T-helper 17 cell (primary cell): ENCODE results near the gene PHACTR2. TPM values are rescaled to one million over a fixed set of nuclear protein-coding genes. Genes with fewer than 3 reads are reported as not detected.
"Not testable (repeated sequence)": the region's sequence is repeated elsewhere in the genome, so short reads cannot be mapped to it uniquely, and the experiment has no call there.

Source experiments
- ATAC-seq: fragments of 150-1000 bp; cut with Tn5 transposase; 2 replicates; pipeline ENCODE4 v1.10.0; 2021; ENCODE audit warnings: mild to moderate bottlenecking, moderate library complexity
- DNase-seq, 3 donors: peaks; one replicate each; pipeline versions ENCODE4 v3.0.0 to v3.0.0-alpha.2; 2020 to 2021
- H3K9me3 ChIP-seq: one replicate; pipeline ENCODE4 v1.7.0; 2013; ENCODE audit warnings: low read length, mild to moderate bottlenecking; ENCODE audit not compliant: control insufficient read depth, poor library complexity, severe bottlenecking
- H3K27ac Mint-ChIP-seq: one replicate; pipeline ENCODE4 v1.8.0; 2022; ENCODE audit warnings: mild to moderate bottlenecking, moderate library complexity, mixed read lengths
- H3K27me3 Mint-ChIP-seq: one replicate; pipeline ENCODE4 v1.8.0; 2022; ENCODE audit warnings: mixed read lengths
- H3K36me3 Mint-ChIP-seq: one replicate; pipeline ENCODE4 v1.8.0; 2022; ENCODE audit warnings: low read depth, mixed read lengths
- H3K4me1 Mint-ChIP-seq: one replicate; pipeline ENCODE4 v1.8.0; 2022; ENCODE audit warnings: mild to moderate bottlenecking, mixed read lengths
- H3K4me3 Mint-ChIP-seq: one replicate; pipeline ENCODE4 v1.8.0; 2022; ENCODE audit warnings: mild to moderate bottlenecking, moderate library complexity, mixed read lengths
- total RNA-seq, 4 donors: library from RNA in 2 of 4; stranded (reverse) in 2 of 4; gene quantifications; one replicate each; pipeline ENCODE4 v1.2.3 and lab custom pipeline; 2022 to 2026

The PHACTR2 gene
- total RNA-seq, 2 donors from 2014 or later = 66.1 to 66.3 TPM

- DNase-seq (no peak), ATAC-seq (peak; percentile 51)
- H3K36me3 Mint-ChIP-seq = peaks cover 2% of the 10 kb centered on the region
- peaks cover 18% of the 10 kb centered on the region for H3K4me1 Mint-ChIP-seq
- H3K9me3 ChIP-seq = no peaks in the 10 kb centered on the region
- H3K27ac Mint-ChIP-seq = peak overlapping the region; percentile 97
- no peaks in the 10 kb centered on the region for H3K27me3 Mint-ChIP-seq
- peak overlapping the region; percentile 91 for H3K4me3 Mint-ChIP-seq
Observed at GRCh38 chr6:143842461-143842901, 164.7 kb downstream of the PHACTR2 start.

DNA sequence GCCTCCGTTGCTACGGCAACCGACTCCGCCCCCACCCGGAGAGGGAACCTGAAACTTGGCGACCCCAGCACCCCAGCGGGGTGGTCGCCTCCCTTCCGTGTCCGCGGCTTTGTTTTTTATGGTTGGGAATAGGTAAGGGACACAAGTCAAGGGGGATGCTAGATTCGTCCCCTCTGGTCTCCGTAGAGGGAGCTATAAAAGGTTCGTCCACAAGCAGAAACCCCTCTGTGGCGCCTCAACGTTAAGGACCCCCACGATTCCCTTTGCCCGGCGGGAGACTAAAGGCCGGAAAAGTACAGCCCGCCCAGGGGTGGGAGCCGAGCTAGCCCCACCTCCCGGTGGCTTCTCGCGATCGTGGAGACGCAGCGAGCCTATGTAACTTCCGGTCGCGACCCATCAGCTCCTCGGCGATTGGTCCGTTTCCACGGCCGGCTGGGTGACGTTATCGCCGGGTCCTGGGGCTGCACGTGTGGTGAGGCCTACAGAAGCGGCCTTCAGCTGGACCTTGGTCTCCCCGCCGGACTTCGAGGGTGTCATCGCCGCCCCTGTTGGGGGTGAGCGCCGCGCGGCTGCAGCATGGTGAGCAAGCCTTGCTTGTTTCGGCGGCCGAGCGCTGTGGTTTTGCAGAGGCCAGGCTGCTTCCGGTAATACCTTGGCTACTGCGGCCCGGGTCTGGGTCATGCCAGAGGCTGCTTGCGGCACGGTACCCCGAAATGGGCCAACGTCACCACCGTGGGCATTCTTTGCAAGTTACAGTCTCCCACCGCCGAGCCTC lies 165.3 kb downstream of the PHACTR2 start, which contains the start of gene LTV1:
Gene LTV1, plus strand, starts transcription at position 437 of the 775 bp plus-strand sequence. Its CDS starts 140 bp downstream, at position 577.
- Mint-ChIP-seq H3K4me1 (peaks cover 18% of the 10 kb centered on the region), H3K27me3 (no peaks in the 10 kb centered on the region), H3K27ac (peak within 1 kb of the TSS; percentile 97), H3K4me3 (peak within 1 kb of the TSS; percentile 91), H3K36me3 (peaks cover 2% of the 10 kb centered on the region)
- peak; percentile 84 to 86 (median 85) for DNase-seq
- no peaks in the 10 kb centered on the region for H3K9me3 ChIP-seq
- peak; percentile 99 for ATAC-seq

DNA sequence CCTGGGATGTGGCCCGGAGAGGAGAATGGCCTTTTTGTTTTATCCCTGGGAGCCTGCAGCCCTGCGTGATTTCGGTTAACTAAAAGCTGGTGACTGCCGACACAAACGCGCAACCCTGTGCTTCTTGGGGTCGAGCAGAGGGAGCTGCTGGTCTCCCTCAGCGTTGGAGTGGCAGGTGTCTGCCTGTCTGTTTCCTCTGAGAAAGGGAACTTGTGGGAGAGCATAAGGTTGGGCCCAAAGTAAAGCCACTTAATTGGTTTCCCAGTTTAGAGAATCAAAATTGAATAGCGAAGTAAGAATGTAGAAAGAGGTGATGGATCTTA lies 165.9 kb downstream of the PHACTR2 start:
- Mint-ChIP-seq H3K27me3 (no peaks in the 10 kb centered on the region), H3K4me3 (peak overlapping the region; percentile 91), H3K4me1 (peaks cover 22% of the 10 kb centered on the region), H3K27ac (peak overlapping the region; percentile 97), H3K36me3 (peaks cover 5% of the 10 kb centered on the region)
- ATAC-seq = peak; percentile 16
- no peak for DNase-seq
- H3K9me3 ChIP-seq = no peaks in the 10 kb centered on the region

DNA sequence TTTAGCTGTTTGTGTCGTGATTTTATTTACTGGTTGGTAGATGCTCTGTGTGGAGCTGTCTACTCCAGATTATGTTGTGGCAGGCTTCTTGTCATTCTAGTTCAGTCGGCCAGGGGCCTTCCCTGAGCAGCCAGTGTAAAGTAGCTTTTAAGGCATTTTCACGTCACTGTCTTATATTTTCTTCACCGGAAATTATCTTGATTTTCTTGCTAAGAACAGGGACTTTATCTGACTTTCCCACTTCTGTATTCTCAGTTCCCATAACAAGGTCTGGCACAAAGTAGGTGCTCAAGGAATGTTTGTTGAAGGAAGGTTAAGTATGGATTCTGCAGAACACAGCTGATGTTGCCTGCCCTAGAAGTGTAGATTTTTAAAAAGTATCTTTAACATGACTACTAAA lies 166.2 kb downstream of the PHACTR2 start:
- Mint-ChIP-seq H3K36me3 (peaks cover 5% of the 10 kb centered on the region), H3K27ac (peak overlapping the region; percentile 97), H3K4me1 (peaks cover 24% of the 10 kb centered on the region), H3K4me3 (peak overlapping the region; percentile 91), H3K27me3 (no peaks in the 10 kb centered on the region)
- DNase-seq = no peak
- H3K9me3 ChIP-seq = no peaks in the 10 kb centered on the region
- ATAC-seq = no peak

DNA sequence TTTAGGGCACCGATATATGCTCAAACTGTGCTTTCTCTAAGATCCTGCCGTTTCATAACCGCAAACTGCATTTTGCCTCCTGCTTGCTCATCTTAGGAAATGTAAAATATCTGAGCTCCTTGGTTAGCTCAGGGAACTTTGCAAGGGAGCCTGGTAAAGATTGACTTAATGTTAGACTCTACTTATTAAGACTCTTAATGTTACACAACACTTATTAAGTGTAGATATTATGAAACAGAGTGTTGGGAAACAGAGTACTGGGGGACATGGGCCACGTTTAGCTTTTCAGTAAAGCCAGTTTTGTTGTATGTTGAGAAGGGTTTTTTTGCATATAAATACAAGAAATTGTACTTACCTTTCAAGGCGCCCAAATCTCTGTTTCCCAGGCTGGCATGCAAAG lies 167.3 kb downstream of the PHACTR2 start:
- no peak overlapping the region for H3K4me3 Mint-ChIP-seq
- no peak overlapping the region for H3K27ac Mint-ChIP-seq
- ATAC-seq (no peak), DNase-seq (no peak)
- H3K36me3 Mint-ChIP-seq = peaks cover 8% of the 10 kb centered on the region
- no peaks in the 10 kb centered on the region for H3K9me3 ChIP-seq
- no peaks in the 10 kb centered on the region for H3K27me3 Mint-ChIP-seq
- H3K4me1 Mint-ChIP-seq = peaks cover 30% of the 10 kb centered on the region

GRCh38 chr6:143851706-143852105 lies 173.9 kb downstream of the PHACTR2 start:
- ATAC-seq, H3K9me3 ChIP-seq, H3K4me3 Mint-ChIP-seq, DNase-seq, H3K27ac Mint-ChIP-seq, H3K27me3 Mint-ChIP-seq: not testable (repeated sequence)
- Mint-ChIP-seq H3K36me3 (peaks cover 21% of the 10 kb centered on the region), H3K4me1 (peaks cover 17% of the 10 kb centered on the region)

DNA sequence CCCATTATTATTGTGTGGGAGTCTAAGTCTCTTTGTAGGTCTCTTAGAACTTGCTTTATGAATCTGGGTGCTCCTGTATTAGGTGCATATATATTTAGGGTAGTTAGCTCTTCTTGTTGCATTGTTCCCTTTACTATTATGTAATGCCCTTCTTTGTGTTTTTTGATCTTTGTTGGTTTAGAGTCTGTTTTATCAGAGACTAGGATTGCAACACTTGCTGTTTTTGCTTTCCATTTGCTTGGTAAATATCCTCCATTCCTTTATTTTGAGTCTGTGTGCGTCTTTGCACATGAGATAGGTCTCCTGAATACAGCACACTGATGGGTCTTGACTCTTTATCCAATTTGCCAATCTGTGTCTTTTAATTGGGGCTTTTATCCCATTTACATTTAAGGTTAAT lies 177.3 kb downstream of the PHACTR2 start:
- not testable (repeated sequence) for ATAC-seq, H3K4me1 Mint-ChIP-seq, H3K4me3 Mint-ChIP-seq, DNase-seq, H3K9me3 ChIP-seq, H3K27me3 Mint-ChIP-seq, H3K27ac Mint-ChIP-seq
- peaks cover 24% of the 10 kb centered on the region for H3K36me3 Mint-ChIP-seq

DNA sequence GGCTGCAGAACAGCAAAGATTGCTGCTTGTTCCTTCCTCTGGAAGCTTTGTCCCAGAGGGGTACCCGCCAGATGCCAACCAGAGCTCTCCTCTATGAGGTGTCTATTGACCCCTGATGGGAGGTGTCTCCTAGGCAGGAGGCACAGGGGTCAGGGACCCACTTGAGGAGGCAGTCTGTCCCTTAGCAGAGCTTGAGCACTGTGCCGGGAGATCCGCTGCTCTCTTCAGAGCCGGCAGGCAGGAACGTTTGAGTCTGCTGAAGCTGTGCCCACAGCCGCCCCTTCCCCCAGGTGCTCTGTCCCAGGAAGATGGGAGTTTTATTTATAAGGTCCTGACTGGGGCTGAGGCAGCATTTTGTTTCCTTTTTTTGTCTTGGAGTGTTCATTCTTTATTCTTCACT lies 179.0 kb downstream of the PHACTR2 start:
- H3K4me3 Mint-ChIP-seq, ATAC-seq, DNase-seq, H3K4me1 Mint-ChIP-seq, H3K27ac Mint-ChIP-seq, H3K27me3 Mint-ChIP-seq, H3K9me3 ChIP-seq: not testable (repeated sequence)
- peaks cover 23% of the 10 kb centered on the region for H3K36me3 Mint-ChIP-seq

DNA sequence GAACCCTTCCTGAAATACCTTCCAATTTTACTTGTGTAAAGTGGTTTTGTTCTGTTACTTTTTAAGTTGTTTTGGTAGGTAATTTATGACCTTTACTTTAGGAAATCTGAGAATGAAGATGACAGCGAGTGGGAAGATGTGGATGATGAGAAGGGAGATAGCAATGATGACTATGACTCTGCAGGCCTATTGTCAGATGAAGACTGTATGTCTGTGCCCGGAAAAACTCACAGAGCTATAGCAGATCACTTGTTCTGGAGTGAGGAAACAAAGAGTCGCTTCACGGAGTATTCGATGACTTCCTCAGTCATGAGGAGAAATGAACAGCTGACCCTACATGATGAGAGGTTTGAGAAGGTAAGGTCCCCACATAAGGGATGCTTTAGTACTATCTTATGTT lies 179.9 kb downstream of the PHACTR2 start:
- ATAC-seq (no peak), DNase-seq (no peak)
- no peak overlapping the region for H3K27ac Mint-ChIP-seq
- H3K9me3 ChIP-seq = no peaks in the 10 kb centered on the region
- peak overlapping the region; percentile 3 for H3K4me3 Mint-ChIP-seq
- H3K27me3 Mint-ChIP-seq = no peaks in the 10 kb centered on the region
- H3K36me3 Mint-ChIP-seq = peaks cover 21% of the 10 kb centered on the region
- H3K4me1 Mint-ChIP-seq = peaks cover 3% of the 10 kb centered on the region

DNA sequence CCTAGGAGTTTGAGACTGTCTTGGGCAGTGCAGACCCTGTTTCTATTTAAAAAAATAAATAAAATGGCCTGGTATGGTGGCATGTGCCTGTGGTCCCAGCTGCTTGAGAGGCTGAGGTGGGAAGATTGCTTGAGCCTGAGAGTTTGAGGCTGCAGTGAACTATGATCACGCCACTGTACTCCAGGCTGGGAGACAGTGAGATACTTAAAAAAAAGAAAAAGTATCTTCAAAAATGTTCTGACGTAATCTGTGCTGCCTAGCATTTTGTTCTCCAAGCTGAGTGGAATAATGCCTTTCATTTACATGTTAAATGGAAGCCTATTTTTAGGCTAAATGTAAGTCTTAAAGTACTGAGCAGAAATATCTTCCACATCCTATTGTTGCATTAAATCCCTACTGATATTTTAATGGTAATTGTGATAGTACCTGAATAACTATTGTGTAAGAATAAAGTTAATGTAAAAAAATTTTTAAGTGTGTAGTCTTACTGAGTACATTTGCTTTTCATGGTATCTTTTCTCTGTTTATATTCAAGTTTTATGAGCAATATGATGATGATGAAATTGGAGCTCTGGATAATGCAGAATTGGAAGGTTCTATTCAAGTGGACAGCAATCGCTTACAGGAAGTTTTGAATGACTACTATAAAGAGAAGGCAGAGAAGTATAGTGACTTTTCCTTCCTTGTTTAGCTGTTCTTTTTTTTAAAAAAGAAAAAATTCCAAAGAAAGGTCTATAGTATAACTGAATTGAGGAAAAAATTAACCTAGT lies 182.3 kb downstream of the PHACTR2 start:
- Mint-ChIP-seq H3K27me3 (no peaks in the 10 kb centered on the region), H3K36me3 (peaks cover 22% of the 10 kb centered on the region), H3K4me1 (no peaks in the 10 kb centered on the region), H3K4me3 (no peak overlapping the region), H3K27ac (no peak overlapping the region)
- no peaks in the 10 kb centered on the region for H3K9me3 ChIP-seq
- ATAC-seq (no peak), DNase-seq (no peak)

- Mint-ChIP-seq H3K4me1 (no peaks in the 10 kb centered on the region), H3K27ac (no peak overlapping the region), H3K36me3 (peaks cover 13% of the 10 kb centered on the region), H3K4me3 (no peak overlapping the region), H3K27me3 (no peaks in the 10 kb centered on the region)
- ATAC-seq (no peak), DNase-seq (no peak)
- no peaks in the 10 kb centered on the region for H3K9me3 ChIP-seq
Observed at GRCh38 chr6:143863771-143864170, 186.0 kb downstream of the PHACTR2 start.

DNA sequence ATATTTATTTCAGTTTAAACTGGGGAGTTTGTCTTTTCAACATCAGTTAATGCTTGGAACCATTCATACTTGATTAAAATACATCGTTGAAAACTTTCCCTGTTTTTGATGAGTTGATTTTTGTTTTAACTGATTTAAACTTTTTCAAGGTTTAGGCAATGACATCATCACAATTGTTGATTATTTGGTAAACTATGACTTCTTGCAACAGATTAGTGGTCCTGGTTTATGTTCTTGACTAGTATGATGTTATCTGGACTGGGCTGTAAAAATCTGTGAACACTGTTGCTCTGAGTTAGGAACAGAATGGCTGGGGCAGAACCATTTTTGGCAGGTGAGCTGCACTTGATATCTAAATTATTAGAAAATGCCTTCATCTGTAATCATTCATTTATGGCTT lies 186.5 kb downstream of the PHACTR2 start, which contains the start of gene ZC2HC1B:
Gene ZC2HC1B, plus strand, starts transcription at position 241 of the 400 bp plus-strand sequence. Its CDS starts 66 bp downstream, at position 307.
- no peak for DNase-seq
- H3K4me3 Mint-ChIP-seq = no peak within 1 kb of the TSS
- H3K27ac Mint-ChIP-seq = no peak within 1 kb of the TSS
- peaks cover 13% of the 10 kb centered on the region for H3K36me3 Mint-ChIP-seq
- H3K4me1 Mint-ChIP-seq = no peaks in the 10 kb centered on the region
- ATAC-seq = no peak
- no peaks in the 10 kb centered on the region for H3K27me3 Mint-ChIP-seq
- no peaks in the 10 kb centered on the region for H3K9me3 ChIP-seq

- DNase-seq (no peak), ATAC-seq (no peak)
- no peaks in the 10 kb centered on the region for H3K4me1 Mint-ChIP-seq
- H3K27me3 Mint-ChIP-seq = no peaks in the 10 kb centered on the region
- peaks cover 9% of the 10 kb centered on the region for H3K36me3 Mint-ChIP-seq
- H3K9me3 ChIP-seq = no peaks in the 10 kb centered on the region
- no peak overlapping the region for H3K4me3 Mint-ChIP-seq
- no peak overlapping the region for H3K27ac Mint-ChIP-seq
Observed at GRCh38 chr6:143867236-143867635, 189.5 kb downstream of the PHACTR2 start.
